Uterus (tissue), 4 donors: ENCODE results near the gene PLA2G4D. TPM values are rescaled to one million over a fixed set of nuclear protein-coding genes. Genes with fewer than 3 reads are reported as not detected.

Experiments
- DNase-seq, 2 donors: peaks; one replicate each; pipeline ENCODE4 v3.0.0-alpha.2; 2019 to 2020
- H3K27ac ChIP-seq, 2 donors: fragments of 200-600 bp; sonication (generic); 1 replicate in 1 of 2; 2 replicates in 1 of 2; pipeline ENCODE4 v1.5.1; 2016 to 2018
- H3K27me3 ChIP-seq, 2 donors: fragments of 200-600 bp; sonication (generic); one replicate each; pipeline ENCODE4 v1.5.1; 2018 to 2019; ENCODE audit warnings: control low read depth in 1 of 2
- H3K36me3 ChIP-seq, 2 donors: fragments of 200-600 bp; sonication (generic); one replicate each; pipeline ENCODE4 v1.5.1; 2019; ENCODE audit warnings: control low read depth in 1 of 2
- H3K4me1 ChIP-seq, 2 donors: fragments of 200-600 bp; sonication (generic); one replicate each; pipeline ENCODE4 v1.5.1; 2018 to 2019; ENCODE audit warnings: control low read depth in 1 of 2
- H3K4me3 ChIP-seq, 2 donors: fragments of 200-600 bp; sonication (generic); 1 replicate in 1 of 2; 2 replicates in 1 of 2; pipeline ENCODE4 v1.5.1; 2018 to 2019; ENCODE audit warnings: mild to moderate bottlenecking in 1 of 2
- H3K9me3 ChIP-seq, 2 donors: fragments of 200-600 bp; sonication (generic); one replicate each; pipeline ENCODE4 v1.5.1; 2019; ENCODE audit warnings: control low read depth in 1 of 2
- CTCF ChIP-seq, 4 experiments: fragments of 200-600 bp in 2 of 4; fragments of 450-650 bp in 2 of 4; sonication (generic) in 2 of 4; IDR thresholded peaks; one replicate each; pipeline ENCODE4 v1.5.1; 2016 to 2019; ENCODE audit warnings: antibody characterized with exemption in 4 of 4, mild to moderate bottlenecking in 2 of 4, moderate library complexity in 1 of 4
- POLR2A ChIP-seq, 2 donors: fragments of 450-650 bp; IDR thresholded peaks; one replicate each; pipeline ENCODE4 v1.6.1; 2016; ENCODE audit warnings: antibody characterized with exemption in 2 of 2, mild to moderate bottlenecking in 1 of 2, moderate library complexity in 1 of 2
- intact Hi-C: fragments of 100-400 bp; cut with DNase I; formaldehyde crosslinking; loops from one replicate; pipeline ENCODE4 v1.15.1; 2023; ENCODE audit warnings: low total_unique reads
- total RNA-seq, 4 donors: library from RNA; depleted of rRNA in 3 of 4; stranded (reverse); fragments of >200 nt in 3 of 4; gene quantifications; one replicate each; pipeline versions ENCODE4 v1.1.0 to v1.2.4, GENCODE V29; 2014 to 2023
- donor health status: DM: yes; HTN: yes; CAD: no.

PLA2G4D gene
- total RNA-seq, 4 donors from 2014 or later, result 0.07 TPM; not detected in 3

GRCh38 chr15:42071717-42072116 lies 22.6 kb downstream of the PLA2G4D start:
- intact Hi-C loops, result no loop called here
- no peak for TF ChIP-seq POLR2A (IDR thresholded peaks at IDR 0.05)
- TF ChIP-seq CTCF (IDR thresholded peaks at IDR 0.05), result no peak

GRCh38 chr15:42070976-42071350 lies 23.4 kb downstream of the PLA2G4D start:
- no peaks in the 10 kb centered on the region for H3K27me3 ChIP-seq
- no peak overlapping the region for H3K27ac ChIP-seq
- intact Hi-C loops, result no loop called here
- H3K36me3 ChIP-seq, result no peaks in the 10 kb centered on the region
- no peaks in the 10 kb centered on the region for H3K9me3 ChIP-seq
- no peaks in the 10 kb centered on the region for H3K4me1 ChIP-seq
- no peak overlapping the region for H3K4me3 ChIP-seq
- TF ChIP-seq POLR2A (IDR thresholded peaks at IDR 0.05), result no peak
- no peak for TF ChIP-seq CTCF (IDR thresholded peaks at IDR 0.05)
- no peak for DNase-seq

More at GRCh38 chr15:42071717-42072116, 22.6 kb downstream of the PLA2G4D start:
- Histone ChIP-seq H3K4me1 (no peaks in the 10 kb centered on the region), H3K9me3 (no peaks in the 10 kb centered on the region), H3K36me3 (no peaks in the 10 kb centered on the region), H3K27ac (no peak overlapping the region), H3K4me3 (no peak overlapping the region), H3K27me3 (no peaks in the 10 kb centered on the region)
- no peak for DNase-seq

GRCh38 chr15:42070279-42070975 lies 23.9 kb downstream of the PLA2G4D start:
- no peak for TF ChIP-seq POLR2A (IDR thresholded peaks at IDR 0.05)
- Histone ChIP-seq H3K36me3 (no peaks in the 10 kb centered on the region), H3K9me3 (no peaks in the 10 kb centered on the region), H3K27me3 (no peaks in the 10 kb centered on the region), H3K4me1 (no peaks in the 10 kb centered on the region), H3K4me3 (no peak overlapping the region), H3K27ac (no peak overlapping the region)
- no peak for DNase-seq
- intact Hi-C loops, result no loop called here

- H3K9me3 ChIP-seq, result no peaks in the 10 kb centered on the region
- intact Hi-C loops, result no loop called here
- TF ChIP-seq POLR2A (IDR thresholded peaks at IDR 0.05) (no peak), CTCF (IDR thresholded peaks at IDR 0.05) (no peak)
- DNase-seq, result no peak
- no peaks in the 10 kb centered on the region for H3K36me3 ChIP-seq
- H3K4me3 ChIP-seq, result no peak overlapping the region
- no peak overlapping the region for H3K27ac ChIP-seq
- no peaks in the 10 kb centered on the region for H3K27me3 ChIP-seq
- no peaks in the 10 kb centered on the region for H3K4me1 ChIP-seq
These were observed 24.7 kb downstream of the PLA2G4D start for GRCh38 chr15:42069496-42070278.

GRCh38 chr15:42069025-42069424 lies 25.3 kb downstream of the PLA2G4D start:
- DNase-seq, result no peak
- no peaks in the 10 kb centered on the region for H3K36me3 ChIP-seq
- H3K27me3 ChIP-seq, result no peaks in the 10 kb centered on the region
- TF ChIP-seq POLR2A (IDR thresholded peaks at IDR 0.05), result no peak
- TF ChIP-seq CTCF (IDR thresholded peaks at IDR 0.05), result no peak
- no peak overlapping the region for H3K4me3 ChIP-seq
- intact Hi-C loops, result no loop called here
- H3K4me1 ChIP-seq, result no peaks in the 10 kb centered on the region
- no peak overlapping the region for H3K27ac ChIP-seq
- no peaks in the 10 kb centered on the region for H3K9me3 ChIP-seq
